Stimulated activated CD4-positive, alpha-beta T cell treated with anti-CD3 and anti-CD28 coated beads, Interleukin-1b, Interleukin-23, amount 100 ng/mL, for 24 hours (primary cell): Measurements from ENCODE around the gene PMP22.

Source experiments
- DNase-seq, 4 experiments: peaks; one replicate each; pipeline ENCODE4 v3.0.0-alpha.2; 2020; ENCODE audit warnings: low read depth in 4 of 4, low spot score in 1 of 4

Gene PMP22

GRCh38 chr17:15265131-15265530 lies at the start of gene PMP22:
PMP22 (minus strand) TSS chr17:15265326; CDS start chr17:15260727, 4,599 bp downstream.
- no peak for DNase-seq

GRCh38 chr17:15311996-15312395 lies 46.9 kb upstream of the PMP22 start:
- DNase-seq = no peak

GRCh38 chr17:15309793-15310192 lies 44.7 kb upstream of the PMP22 start:
- no peak for DNase-seq

GRCh38 chr17:15309236-15309635 lies 44.1 kb upstream of the PMP22 start:
- no peak for DNase-seq

- no peak for DNase-seq
Measured at GRCh38 chr17:15308758-15309157, 43.6 kb upstream of the PMP22 start.

GRCh38 chr17:15307710-15308111 lies 42.6 kb upstream of the PMP22 start:
- DNase-seq = no peak

GRCh38 chr17:15303851-15304250 lies 38.7 kb upstream of the PMP22 start:
- DNase-seq = no peak

GRCh38 chr17:15303268-15303667 lies 38.1 kb upstream of the PMP22 start:
- DNase-seq = no peak

- no peak for DNase-seq
Measured at GRCh38 chr17:15301845-15302244, 36.7 kb upstream of the PMP22 start.

GRCh38 chr17:15298176-15298575 lies 33.0 kb upstream of the PMP22 start:
- no peak for DNase-seq

- no peak for DNase-seq
Measured at GRCh38 chr17:15293558-15293957, 28.4 kb upstream of the PMP22 start.

- DNase-seq = no peak
Measured at GRCh38 chr17:15291674-15292361, 26.7 kb upstream of the PMP22 start.

- DNase-seq = no peak
Measured at GRCh38 chr17:15290605-15291004, 25.5 kb upstream of the PMP22 start.

- no peak for DNase-seq
Measured at GRCh38 chr17:15289285-15290183, 24.4 kb upstream of the PMP22 start.

GRCh38 chr17:15288859-15289258 lies 23.7 kb upstream of the PMP22 start:
- DNase-seq = no peak

GRCh38 chr17:15287538-15288267 lies 22.6 kb upstream of the PMP22 start:
- DNase-seq = no peak

GRCh38 chr17:15285466-15285865 lies 20.3 kb upstream of the PMP22 start:
- DNase-seq = no peak

GRCh38 chr17:15284537-15284936 lies 19.4 kb upstream of the PMP22 start:
- DNase-seq = no peak

- DNase-seq = no peak
Measured at GRCh38 chr17:15284107-15284506, 19.0 kb upstream of the PMP22 start.

- no peak for DNase-seq
Measured at GRCh38 chr17:15281909-15282308, 16.8 kb upstream of the PMP22 start.

GRCh38 chr17:15278924-15279477 lies 13.9 kb upstream of the PMP22 start:
- DNase-seq = no peak
